GM12801 (cell line): ENCODE measurements around the gene GNS.

Source experiments
- TF ChIP-seq, protein P1 (sequence below): IDR thresholded peaks from one replicate; pipeline ENCODE4 v1.5.1; 2011; ENCODE audit warnings: control low read depth; ENCODE audit not compliant: insufficient read length; ENCODE audit errors: extremely low read depth

Gene GNS

DNA sequence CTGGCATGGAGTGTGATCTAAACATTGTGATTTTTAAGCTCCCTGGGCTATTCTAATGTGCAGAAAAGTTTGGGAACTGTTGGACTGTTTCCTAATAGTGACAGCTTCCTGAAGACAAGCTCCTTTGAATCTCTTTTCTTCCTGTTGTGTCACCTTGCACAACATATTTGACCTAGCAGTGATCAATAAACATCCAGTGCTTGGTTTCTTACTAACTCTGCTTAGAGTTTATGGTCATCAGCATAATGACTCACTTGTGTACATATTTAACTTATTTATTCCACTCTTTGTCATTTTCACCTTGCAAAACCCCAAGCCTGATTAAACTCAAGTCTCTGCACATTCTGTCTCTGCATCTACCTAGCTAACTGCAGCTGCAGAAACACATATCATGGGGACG, 38.0 kb upstream of the GNS start:
- TF ChIP-seq, protein P1, sequence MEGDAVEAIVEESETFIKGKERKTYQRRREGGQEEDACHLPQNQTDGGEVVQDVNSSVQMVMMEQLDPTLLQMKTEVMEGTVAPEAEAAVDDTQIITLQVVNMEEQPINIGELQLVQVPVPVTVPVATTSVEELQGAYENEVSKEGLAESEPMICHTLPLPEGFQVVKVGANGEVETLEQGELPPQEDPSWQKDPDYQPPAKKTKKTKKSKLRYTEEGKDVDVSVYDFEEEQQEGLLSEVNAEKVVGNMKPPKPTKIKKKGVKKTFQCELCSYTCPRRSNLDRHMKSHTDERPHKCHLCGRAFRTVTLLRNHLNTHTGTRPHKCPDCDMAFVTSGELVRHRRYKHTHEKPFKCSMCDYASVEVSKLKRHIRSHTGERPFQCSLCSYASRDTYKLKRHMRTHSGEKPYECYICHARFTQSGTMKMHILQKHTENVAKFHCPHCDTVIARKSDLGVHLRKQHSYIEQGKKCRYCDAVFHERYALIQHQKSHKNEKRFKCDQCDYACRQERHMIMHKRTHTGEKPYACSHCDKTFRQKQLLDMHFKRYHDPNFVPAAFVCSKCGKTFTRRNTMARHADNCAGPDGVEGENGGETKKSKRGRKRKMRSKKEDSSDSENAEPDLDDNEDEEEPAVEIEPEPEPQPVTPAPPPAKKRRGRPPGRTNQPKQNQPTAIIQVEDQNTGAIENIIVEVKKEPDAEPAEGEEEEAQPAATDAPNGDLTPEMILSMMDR = no peak

DNA sequence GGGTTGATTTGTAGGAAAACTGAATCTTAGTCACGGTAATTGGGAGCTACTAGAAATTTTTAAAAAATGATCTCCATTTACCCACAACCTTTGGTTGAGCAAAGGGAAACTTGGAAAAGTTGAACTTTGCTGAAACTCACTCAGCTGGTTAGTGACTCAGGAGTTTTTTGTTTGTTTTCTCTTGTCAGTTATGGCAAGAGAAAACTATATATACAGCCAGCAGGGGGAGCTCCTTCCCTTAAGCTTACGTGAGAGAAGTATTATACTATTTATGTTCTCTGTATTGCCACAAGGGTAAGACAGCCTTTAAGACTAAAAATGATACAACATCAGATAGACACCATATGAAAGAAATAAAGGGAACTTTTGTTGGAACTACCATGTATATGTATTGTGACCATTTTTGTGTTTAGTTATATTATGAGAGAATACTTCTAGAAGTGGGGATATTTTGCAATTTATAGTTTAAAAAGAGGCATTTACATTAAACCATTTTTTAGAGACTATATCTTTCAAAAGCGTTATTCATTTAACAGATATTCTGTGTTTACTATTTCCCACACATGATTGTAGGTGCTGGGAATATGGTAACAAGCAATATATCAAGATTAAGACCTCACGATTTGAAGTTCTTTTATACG, 37.1 kb upstream of the GNS start:
- TF ChIP-seq, protein P1 = no peak

DNA sequence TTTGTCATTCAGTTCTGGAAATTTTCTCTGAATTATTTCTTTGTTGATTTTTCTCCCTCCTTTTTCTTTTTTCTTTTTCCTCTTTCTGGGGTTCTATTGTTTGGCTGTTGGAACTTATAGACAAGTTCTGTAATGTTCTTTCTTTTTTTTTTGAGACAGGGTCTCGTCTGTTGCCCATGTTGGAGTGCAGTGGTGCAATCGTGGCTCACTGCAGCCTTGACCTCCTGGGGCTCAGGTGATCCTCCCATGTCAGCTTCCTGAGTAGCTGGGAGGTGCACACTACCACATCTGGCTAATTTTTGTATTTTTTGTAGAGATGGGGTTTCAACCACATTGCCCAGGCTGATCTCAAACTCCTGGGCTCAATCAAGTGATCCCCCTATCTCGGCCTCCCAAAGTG, 35.1 kb upstream of the GNS start:
- TF ChIP-seq, protein P1 = no peak

DNA sequence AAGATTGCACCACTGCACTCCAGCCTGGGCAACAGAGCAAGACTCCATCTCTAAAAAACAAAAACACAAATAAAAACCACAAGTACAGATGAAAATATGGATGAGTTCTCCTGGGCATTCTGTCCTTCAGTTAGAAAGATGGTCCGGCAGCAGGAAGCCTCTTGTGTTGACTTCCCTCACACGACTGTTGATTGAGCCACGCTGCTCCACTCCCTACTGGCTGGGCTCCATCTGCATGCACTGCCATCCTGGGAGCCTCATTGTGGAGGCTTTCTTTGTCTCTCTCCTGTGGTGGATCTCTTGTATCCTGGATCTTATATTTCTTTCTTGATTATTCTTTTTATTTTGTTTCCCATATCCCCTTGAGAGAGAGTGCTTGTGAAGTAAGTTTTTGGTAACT, 34.4 kb upstream of the GNS start:
- TF ChIP-seq, protein P1 = no peak

DNA sequence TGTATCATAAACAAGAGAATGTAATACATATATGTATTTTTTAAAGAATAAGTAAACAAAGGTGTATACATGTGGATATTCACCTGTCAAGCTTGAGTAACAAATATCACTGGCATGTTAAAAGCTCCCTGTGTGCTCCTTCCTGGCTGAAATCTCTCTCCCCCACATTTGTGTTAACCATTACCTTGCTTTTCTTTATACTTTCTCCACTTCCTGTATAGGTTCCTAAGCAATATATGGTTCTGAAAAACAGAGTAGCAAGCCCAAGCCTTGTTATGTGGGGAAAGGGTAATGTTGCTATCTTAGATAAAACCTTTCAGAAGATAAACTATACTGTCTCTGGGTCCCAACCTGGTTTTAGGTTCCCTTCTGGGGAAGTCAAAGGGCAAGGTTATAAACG, 32.9 kb upstream of the GNS start:
- TF ChIP-seq, protein P1 = no peak

DNA sequence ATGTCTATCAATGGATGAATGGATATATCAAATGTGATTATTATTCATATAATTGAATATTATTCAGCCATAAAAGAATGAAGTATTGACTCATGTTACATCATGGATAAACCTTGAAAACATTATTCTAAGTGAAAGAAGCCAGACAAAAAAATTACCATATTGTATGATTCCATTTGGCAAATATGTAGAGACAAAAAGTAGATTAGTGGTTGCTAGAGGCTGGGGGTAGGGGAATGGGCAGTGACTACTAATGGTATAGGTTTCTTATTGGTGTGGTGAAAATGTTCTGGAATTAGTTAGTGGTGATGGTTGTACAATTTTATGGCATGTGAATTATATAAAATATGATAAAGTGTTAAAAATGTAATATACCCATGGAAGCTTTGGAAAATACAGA, 31.8 kb upstream of the GNS start:
- TF ChIP-seq, protein P1 = no peak

DNA sequence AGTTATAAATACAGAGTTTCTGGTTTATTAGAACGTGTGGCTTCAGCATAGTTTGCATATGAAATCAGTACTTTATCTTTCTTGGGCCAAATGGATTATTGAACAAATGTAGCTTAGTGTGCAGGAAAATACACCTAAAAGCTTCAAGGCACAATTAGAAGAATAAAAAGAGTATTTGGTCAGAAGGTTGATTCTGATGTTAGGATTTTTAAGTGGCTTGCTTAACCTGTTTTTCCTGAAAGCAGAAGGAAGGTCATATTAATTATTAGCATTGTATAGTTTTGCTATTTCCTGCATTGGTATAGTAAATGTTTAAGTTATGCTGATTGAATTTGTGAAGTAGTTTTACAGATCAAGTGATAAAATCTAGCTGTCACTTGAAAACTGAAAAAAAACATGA, 31.0 kb upstream of the GNS start:
- TF ChIP-seq, protein P1 = no peak
